ENCODE data around the gene SLC22A12.

SLC22A12 gene

DNA sequence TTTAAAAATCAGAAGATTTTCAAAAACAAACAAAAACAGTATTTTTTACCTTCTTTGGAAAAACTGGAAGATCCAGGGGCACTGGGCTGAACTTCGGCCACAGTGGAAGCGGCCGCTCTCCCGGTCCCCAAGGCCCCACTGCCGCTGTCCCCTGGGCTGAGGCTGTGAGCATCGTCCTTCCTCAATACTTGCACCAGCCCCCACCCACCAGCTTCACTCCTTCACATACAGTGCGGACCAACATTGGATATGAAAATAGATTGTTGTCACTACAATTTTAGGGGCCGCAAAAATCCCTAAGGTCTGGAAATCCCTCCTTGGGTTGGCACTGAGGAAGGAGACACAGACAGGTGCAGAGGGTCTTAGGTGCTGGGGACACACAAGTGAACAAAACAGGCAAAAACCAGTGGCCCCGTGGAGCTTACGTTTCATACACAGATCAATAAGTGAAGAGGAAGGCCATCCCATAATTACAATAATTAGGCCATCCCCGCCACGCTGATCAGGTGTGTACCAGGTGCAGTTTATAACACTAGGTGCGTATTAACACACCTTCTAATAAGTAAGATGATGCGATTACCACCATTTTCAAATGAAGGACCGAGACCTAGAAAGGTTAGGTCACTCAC, 28.2 kb upstream of the SLC22A12 start:
- DNase-seq (ENCODE audit: low read depth in 3 of 3) = no peak

DNA sequence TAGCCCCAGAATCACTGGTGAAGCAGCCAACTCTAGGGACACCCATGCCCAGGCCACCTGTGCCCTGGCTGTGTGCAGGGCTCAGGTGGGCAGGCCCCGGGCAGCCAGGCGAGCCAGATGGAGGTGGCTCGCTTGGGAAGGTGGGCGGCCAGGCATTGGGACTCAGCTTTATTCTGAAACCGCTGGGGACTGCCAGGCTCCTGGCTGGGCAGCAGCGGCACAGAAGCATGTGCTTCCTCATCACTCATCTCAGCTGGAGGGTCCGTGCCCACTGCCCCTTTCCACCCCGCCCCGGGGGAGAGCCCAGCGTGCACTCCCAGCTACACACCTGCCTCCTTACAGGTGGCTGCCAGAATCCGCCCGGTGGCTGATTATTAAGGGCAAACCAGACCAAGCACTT, 27.1 kb upstream of the SLC22A12 start:
- no peak for DNase-seq (ENCODE audit: low read depth in 3 of 3)

DNA sequence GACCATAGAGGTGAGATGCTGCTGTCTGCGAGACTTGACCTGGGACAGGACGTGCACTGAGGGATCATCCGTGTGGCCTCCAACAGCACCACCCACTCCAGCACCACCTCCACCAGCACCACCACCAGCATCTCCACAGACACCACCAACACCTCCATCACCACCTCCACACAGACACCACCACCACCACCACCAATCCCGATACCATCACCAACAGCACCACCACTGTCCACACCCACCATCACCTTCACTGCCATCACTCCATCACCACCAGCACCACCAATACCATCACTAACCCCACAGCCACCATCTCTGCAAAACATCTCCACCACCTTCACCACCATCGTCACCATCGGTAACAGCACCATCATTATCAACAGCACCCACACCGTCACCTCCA, 26.6 kb upstream of the SLC22A12 start:
- DNase-seq (ENCODE audit: low read depth in 3 of 3) = no peak

DNA sequence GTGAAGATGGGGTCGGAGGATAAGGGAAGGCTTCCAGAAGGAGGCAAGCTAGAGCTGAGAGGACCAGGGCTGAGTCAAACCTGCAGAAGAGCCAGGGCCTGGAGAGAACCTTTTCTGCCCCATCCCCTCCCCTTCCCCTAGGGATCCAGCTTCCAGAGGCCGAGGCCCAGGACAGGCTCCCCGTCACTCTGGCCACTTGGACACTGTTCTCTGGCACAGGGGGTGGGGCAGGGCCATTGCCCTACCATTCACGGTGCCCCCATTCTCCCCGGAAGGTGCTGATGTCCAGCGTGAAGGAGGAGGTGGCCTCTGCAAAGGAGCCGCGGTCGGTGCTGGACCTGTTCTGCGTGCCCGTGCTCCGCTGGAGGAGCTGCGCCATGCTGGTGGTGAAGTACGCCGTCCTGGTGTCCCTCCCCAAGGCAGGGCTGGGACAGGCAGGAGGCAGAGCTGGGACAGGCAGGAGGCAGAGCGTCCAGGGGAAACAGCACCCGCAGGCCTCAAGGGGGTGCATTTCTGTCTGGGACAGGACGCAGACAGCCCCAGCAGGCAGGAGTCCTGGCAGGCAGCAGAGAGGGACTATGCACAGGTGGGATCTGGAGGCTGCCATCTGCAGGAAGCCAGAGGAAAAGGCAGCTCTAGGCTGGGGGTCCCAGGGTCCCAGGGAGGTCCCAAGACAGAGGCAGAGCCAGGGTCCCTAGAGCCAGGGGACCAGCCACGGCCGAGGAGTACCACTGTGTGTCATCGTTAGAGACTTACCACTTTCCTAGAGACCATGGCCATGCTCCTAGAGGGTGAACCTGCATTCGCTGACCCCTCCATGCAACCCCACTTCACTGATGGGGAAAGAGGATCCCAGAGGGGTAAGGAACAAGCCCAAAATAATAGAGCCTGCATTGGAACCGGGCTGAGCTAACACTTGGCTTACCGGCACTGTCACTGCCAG, 25.8 kb upstream of the SLC22A12 start:
- no peak for DNase-seq (ENCODE audit: low read depth in 3 of 3)

DNA sequence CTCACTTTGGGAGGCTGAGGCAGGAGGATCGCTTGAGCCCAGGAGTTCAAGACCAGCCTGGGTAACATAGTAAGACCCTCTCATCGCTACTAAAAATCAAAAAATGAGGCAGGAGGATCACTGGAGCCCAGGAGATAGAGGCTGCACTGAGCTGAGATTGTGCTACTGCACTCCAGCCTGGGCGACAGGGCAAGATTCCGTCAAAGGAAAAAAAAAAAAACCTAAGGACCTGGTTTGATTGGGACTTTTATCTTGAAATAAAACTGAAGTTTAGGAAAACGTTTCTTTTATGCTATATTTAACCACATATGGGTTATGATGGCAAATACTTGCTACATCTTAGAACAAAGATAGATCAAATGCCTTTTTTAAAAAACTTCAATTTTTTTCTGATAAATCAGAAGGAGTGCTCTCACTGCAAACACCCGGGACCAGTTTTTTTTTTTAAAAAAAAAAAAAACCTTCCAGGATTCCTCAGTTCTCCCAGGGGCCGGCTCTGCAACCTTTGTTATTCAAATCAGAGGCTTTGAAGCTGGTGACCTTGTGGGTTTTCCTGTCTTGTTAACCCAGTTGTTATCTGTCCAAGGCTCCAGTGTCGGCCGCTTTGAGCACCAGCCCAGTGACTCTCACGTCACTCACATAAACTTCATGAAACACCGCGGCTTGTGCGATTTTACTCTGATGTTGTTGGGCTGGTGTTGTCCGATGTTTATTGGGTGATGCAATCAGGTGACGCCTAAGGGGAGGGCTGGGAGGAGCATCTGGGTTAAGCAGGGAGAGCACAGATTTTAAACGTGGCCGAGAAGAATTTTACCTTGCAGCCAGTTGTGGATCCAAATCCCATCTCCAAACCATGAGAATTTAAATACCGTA, 24.7 kb upstream of the SLC22A12 start:
- peak in 1 of 3 experiments; percentile 16 for DNase-seq (ENCODE audit: low read depth in 3 of 3)

DNA sequence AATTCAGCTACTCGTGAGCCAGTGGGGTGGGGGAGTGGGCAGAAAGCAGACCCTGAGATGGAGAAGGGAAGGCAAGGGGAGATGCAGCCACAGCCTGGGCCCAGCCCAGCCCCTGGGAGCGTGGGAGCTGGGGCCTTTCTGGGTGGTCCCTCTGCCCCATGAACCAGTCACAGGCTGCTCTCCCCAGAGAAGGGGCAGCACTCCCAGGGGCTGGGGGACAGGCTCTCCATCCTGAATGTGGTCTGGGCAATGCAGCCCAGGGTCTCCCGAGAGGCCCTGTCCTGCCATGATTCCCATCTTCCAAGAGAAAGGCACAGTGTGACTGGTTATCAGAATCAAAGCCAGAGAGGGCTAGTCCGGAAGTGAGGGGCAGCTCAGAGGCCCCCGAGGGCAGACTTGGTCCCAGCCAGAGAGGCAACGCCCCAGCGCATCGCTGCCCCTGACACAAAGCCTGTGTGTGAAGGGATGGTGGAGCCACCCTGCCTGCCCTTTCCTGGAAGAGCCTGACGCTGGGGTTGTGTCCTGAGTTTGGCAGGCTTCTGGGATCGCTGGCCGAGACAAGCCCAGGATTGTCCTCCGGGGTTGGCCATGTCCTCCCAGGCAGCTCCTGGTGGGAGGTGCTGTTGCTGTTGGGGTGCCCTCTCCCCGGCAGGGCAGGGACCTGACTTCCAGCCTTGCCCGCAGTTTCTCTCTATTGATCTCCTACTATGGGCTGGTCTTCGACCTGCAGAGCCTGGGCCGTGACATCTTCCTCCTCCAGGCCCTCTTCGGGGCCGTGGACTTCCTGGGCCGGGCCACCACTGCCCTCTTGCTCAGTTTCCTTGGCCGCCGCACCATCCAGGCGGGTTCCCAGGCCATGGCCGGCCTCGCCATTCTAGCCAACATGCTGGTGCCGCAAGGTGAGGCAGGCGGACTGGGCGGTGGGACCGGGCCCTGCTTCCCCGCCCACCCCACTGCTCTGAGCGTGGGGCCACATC, 23.8 kb upstream of the SLC22A12 start:
- DNase-seq (ENCODE audit: low read depth in 3 of 3) = no peak

DNA sequence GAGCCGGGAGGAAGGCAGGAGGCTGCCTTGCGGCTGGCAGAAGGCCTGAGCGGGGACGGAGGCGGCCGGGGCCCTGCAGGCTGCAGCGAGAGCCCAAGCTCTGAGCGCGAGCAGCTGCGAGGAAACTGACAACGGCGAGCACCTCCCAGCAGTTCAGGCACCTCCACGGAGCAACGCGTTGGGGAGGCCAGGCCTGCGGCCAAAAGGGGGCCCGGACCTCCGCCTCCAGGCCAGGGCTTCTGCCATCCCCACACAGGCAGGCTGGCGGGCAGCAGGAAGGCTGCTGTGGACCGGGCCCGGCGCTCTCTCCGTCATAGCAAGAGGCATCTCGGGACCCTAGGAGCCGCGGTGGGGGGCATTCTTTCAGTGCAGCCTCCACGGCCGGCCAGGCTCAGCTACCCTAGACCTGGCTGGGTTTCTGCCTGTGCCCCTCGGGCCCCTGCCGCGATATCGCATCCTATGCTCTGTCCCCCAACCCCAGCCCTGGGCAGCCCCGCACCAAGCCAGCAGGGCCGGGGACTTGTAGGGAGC, 22.9 kb upstream of the SLC22A12 start:
- DNase-seq (ENCODE audit: low read depth in 3 of 3) = no peak

DNA sequence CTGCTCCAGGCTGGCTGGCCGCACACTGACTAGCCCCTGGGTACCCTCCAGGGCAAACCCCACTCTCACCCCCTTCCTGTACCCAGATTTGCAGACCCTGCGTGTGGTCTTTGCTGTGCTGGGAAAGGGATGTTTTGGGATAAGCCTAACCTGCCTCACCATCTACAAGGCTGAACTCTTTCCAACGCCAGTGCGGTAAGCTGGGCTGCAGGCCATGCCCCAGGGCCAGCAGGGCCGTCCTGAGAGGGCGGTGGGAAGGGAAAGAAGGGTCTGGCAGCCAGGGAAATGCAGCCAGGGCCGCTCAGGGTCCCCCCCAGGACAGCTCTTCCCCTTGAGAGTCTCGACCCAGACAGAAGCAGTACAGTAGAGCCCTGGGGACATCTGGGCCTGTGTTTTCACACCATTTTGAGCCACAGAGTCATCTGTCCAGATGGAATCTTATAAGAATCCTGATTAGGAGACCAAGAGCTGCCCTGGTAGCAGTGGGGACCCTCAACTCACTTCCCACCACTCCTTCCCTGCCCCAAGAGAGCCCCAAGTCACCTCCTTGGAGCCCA, 22.4 kb upstream of the SLC22A12 start:
- no peak for DNase-seq (ENCODE audit: low read depth in 3 of 3)

DNA sequence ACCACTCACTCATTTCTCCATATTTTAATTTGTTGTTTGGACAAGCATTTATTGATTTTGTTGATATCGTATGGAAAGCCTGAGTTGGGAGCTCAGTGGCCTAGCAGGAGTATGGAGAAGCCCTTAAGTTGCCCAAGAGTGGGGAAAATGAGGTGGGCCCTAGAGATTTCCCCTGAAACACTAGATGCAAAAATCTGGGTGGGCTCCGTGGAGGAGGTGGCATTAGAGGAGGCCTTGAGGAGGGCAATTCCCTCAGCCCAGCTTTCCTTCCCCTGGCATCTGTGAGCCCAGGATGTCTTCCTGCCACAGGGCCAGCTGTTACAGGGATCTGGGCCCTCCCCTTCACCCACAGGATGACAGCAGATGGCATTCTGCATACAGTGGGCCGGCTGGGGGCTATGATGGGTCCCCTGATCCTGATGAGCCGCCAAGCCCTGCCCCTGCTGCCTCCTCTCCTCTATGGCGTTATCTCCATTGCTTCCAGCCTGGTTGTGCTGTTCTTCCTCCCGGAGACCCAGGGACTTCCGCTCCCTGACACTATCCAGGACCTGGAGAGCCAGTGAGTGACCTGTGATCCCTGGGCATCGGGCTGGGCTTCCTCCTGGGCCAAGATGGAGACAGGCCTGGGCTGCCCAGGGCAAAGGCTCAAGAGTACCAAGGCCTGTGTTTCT, 21.6 kb upstream of the SLC22A12 start:
- DNase-seq (ENCODE audit: low read depth in 3 of 3) = no peak

DNA sequence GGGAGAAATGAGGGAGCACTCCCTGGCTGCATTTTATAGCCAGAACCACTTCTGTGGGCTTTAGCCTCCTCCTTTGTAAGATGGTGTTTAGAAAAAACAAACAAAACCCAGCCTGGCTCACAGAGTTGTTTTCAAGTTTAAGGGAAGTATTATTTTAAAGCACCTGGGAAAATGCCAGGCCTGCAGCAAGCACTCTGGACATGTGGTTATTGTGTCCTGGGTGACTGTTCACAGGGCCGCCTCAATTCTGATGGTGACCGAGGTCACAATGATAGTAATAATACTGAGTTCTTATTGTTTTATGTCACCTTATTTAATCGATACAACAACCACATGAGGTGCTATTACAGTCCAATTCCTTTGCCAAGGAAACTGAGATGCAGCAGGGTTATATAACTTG, 20.7 kb upstream of the SLC22A12 start:
- DNase-seq (ENCODE audit: low read depth in 3 of 3) = no peak

DNA sequence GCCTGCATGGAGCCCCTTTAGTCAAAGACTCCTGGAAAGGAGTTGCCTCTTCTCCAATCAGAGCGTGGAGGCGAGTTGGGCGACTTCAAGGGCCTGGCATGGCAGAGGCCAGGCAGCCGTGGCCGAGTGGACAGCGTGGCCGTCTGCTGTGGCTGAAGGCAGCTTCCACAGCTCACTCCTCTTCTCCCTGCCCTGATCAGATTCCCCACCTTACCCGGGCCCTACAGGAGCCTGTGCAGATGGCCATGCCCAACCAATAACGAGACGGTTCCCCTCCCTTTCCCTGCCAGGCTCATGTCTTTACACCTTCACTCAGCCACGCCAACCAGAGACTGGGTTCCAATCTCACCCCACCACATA, 20.0 kb upstream of the SLC22A12 start:
- no peak for DNase-seq (ENCODE audit: low read depth in 3 of 3)

DNA sequence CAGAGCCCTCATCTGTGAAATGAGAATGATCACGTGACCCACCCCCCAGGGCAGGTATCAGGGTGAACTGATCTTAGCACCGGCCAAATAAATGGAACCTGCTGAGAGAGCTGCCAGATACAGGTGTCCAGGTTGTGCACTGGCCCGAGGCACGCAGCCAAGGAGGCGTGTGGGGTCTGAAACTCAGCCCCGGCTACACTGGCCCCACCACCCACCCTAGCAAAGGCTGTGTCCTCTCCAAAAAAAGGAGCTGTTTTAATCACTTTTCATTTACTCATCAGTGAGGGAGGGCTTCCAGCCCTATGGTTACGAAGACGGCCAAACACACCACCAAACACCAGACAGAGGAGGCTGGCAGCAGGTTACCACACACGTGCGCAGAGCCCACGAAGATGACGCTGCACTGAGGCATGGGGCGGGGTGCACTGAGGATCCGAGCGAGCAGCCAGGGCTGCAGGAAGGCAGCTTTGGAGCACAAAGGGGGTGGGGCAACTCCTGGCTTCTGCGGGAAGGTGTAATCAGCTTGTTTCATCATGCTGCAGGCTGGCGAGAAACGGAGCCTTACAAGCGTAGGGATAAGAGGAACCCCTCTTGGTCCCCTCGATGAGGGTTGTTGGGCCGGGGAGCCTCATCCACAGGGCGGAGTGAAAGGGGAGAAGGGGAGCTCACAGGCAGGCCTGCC, 19.5 kb upstream of the SLC22A12 start:
- DNase-seq (ENCODE audit: low read depth in 3 of 3) = no peak

DNA sequence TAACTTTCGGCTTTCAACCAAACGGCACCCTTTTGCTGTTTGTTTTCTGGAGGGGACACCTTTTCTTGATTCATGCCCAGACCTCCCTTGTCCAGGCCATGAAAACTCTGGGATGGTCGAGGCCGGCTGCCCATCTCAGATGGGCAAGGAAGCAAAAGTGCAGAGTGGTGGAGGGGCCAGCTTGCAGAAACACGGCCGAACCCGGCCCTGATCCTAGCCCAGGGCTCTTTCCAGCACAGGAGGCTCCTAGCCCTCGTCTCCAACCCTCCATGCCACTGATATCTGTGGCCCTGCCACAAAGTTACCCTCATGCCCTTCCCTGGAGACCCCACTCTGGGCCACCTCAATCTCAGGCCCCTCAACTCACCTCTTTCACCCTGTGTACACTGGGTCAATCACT, 18.9 kb upstream of the SLC22A12 start:
- DNase-seq (ENCODE audit: low read depth in 3 of 3) = no peak

DNA sequence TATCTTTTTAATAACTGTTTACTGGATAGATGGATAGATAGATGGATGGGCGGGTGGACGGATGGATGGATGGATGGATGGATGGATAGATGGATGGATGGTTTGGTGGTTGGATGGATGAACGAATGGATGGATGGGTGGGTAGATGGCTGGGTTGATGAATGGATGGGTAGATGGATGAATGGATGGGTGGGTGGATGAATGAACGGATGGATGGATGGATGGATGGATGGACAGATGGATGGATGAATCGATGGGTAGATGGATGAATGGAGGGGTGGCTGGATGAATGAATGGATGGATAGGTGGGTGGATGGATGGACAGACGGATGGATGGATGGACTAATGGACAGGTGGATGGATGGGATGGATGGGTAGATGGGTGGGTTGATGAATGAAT, 13.8 kb upstream of the SLC22A12 start:
- no peak for DNase-seq (ENCODE audit: low read depth in 3 of 3)

DNA sequence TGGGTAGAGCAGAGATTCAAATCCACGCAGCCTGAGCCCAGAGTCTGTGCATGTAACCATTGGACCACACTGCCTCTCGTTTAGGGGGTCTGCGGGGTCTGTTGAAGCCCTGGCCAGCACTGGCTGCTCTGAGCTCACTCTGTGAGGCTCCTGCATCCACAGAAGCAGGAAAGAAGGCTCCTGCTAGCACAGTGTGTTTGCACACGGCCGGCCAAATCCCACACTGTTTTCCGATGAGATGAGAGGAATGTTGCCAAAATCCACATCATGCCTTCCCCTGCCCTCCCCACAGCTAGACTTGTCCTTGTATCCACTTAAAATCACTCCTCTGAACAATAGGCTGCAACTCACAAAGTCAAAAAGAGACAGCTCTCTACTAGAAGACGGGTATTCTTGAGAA, 10.6 kb upstream of the SLC22A12 start:
- no peak for DNase-seq (ENCODE audit: low read depth in 3 of 3)

DNA sequence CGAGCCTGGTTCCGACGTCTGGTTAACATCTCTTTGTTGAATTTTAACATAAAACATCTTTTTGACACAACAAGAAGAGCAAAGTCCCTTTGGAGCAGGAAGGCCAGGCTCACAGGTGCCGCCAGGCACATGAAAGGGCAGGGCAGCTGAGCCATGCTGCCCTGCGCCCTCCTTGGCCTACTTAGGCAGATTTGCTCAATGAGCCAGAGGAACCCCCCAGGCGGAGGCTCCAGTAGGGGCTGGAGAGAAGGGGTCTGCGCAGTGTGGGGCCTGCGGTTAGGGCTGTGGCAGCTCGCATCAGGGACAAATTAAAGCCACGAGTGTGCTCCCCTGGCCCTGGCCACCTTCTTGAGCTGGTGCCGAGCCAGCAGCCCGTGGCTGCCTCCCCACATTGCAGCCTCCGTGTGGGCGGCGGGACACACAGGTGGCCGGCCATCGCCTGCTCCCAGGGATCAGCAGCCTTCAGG, 9.9 kb upstream of the SLC22A12 start:
- no peak for DNase-seq (ENCODE audit: low read depth in 3 of 3)

DNA sequence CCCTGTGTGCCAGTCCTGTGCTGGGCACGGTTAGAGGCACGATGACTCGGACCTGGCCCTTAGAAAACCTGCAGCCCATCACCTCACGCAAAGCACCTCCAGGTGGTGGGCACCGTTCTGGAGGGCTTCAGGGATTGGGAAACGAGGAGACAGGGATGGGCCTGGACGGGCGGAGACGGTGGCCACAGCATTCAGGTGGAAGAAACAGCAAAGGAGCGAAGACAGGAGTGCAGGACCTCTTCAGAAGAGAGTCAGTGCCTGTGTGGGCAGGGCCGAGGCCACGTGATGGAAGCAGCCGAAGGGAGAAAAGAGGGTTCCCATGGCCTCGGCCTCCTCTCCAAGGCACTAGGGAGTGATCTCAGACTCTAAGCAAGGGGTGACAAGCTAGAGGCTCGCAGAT, 8.1 kb upstream of the SLC22A12 start:
- no peak for DNase-seq (ENCODE audit: low read depth in 3 of 3)

DNA sequence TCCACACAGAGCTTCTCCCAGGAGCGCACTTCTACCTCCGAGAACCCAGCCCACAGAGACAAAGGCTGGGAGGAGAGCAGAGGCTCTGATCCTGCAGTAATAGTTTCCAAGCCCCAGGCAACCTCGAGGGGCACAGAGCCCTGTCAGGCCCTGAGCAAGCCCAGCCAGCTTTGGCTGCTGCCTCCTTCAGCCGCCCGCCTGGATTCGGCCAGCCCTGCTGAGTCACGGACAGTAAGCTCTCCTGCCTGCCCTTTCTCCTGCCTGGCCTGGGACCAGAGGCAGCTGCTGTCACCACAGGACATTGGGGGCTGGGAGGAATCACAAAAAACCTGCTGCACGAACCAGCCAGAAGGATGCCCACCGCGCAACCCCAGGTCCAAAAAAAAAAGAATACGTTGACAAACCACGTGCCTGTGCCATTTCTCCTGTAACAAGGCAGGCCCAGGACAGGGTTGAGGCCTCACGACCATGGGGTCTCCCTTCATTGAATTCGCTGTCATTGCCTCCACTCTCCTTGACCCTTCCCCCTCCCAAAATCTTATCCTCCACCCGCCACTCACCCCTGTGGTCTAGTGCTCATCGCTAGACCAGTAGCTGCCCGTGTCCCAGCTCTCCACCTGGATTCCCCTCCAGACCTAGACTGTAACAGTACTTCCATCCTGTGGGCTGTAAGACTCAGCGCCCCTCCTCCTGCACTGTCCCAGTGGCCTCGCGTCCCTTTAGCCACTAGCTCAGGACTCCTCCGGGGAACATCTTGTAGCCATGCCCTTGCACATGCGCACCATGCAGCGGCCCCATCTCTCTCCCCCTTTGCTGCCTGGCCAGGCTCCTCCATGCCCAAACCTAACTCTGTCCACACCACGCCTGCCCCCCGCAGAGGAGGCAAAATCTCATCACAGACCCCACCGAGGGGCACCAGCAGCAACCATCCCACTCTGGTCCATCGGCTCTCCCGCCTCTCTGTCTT, 7.4 kb upstream of the SLC22A12 start:
- DNase-seq (ENCODE audit: low read depth in 3 of 3) = no peak
